HepG2 (cell line): Measurements from ENCODE around the gene MEAK7. TPM values are rescaled to one million over a fixed set of nuclear protein-coding genes. Genes with fewer than 3 reads are reported as not detected.

Experiments
- ATAC-seq: fragments of 200-7000 bp; cut with Tn5 transposase; 3 replicates; pipeline ENCODE4 v1.9.1; 2020; ENCODE audit warnings: mild to moderate bottlenecking, moderate library complexity
- BruUV-seq: library from RNA; stranded (reverse); fragments of 400-500 nt; replicated peaks from 2 replicates; lab custom pipeline; 2021; lab: Mats Ljungman, UMichigan
- CTCF ChIA-PET: fragments of 300-600 bp; formaldehyde crosslinking; extraction: SDS; loops from one replicate; lab custom pipeline; 2021; ENCODE audit warnings: low total read pairs, inconsistent platforms, low intra/inter-chr PET ratio; lab: Yijun Ruan, JAX
- POLR2A ChIA-PET: fragments of 350-600 bp; sonication (Branson Sonifier 250); formaldehyde crosslinking; loops from one replicate; lab custom pipeline; 2020; ENCODE audit warnings: antibody characterized with exemption, inconsistent platforms; lab: Yijun Ruan, JAX
- DNase-seq: peaks from one replicate; pipeline ENCODE4 v3.0.0-alpha.2; 2015; ENCODE audit warnings: low spot score
- FAIRE-seq: peaks from 3 replicates; lab custom pipeline; 2011; peaks lifted over from hg19 to GRCh38; lab: Jason Lieb, UNC
- H2AFZ ChIP-seq: one replicate; pipeline ENCODE4 v1.6.1; 2011; ENCODE audit warnings: low read length, inconsistent platforms
- H3K27ac ChIP-seq: fragments of 300-600 bp; 3 replicates; pipeline ENCODE4 v1.8.0; 2011; ENCODE audit warnings: mixed run types, mild to moderate bottlenecking, mixed read lengths, low read length, inconsistent platforms; ENCODE audit not compliant: insufficient read depth; ENCODE audit errors: extremely low read length
- H3K27me3 ChIP-seq, 2 experiments: fragments of 200-600 bp in 1 of 2; 2 replicates in 1 of 2; 3 replicates in 1 of 2; pipeline versions ENCODE4 v1.6.0 to v1.8.0; 2011; ENCODE audit warnings: low read length in 2 of 2, mild to moderate bottlenecking in 2 of 2, moderate library complexity in 2 of 2, inconsistent platforms in 1 of 2; ENCODE audit not compliant: insufficient read depth in 2 of 2, control insufficient read depth in 1 of 2
- H3K36me3 ChIP-seq, 2 experiments: fragments of 200-600 bp in 1 of 2; replicated peaks in 1 of 2; 2 replicates in 1 of 2; 3 replicates in 1 of 2; pipeline versions ENCODE4 v1.5.1 to v1.8.0; 2011; ENCODE audit warnings: low read length in 2 of 2, inconsistent platforms in 1 of 2; ENCODE audit not compliant: insufficient read depth in 2 of 2, control insufficient read depth in 1 of 2
- H3K4me1 ChIP-seq: 2 replicates; pipeline ENCODE4 v1.5.1; 2012; ENCODE audit warnings: low read length, inconsistent platforms; ENCODE audit not compliant: insufficient read depth
- H3K4me2 ChIP-seq: 2 replicates; pipeline ENCODE4 v1.6.0; 2011; ENCODE audit warnings: low read depth, low read length, inconsistent platforms
- H3K4me3 ChIP-seq, 3 experiments: fragments of 200-600 bp in 1 of 3; sonication (generic), shearing (Covaris generic) in 1 of 3; replicated peaks in 1 of 3; 2 replicates each; pipeline ENCODE4 v1.5.1; 2011 to 2016; ENCODE audit warnings: low read length in 3 of 3, inconsistent platforms in 2 of 3, low read depth in 2 of 3, mild to moderate bottlenecking in 2 of 3, control low read depth in 1 of 3, mixed read lengths in 1 of 3; ENCODE audit not compliant: insufficient read depth in 1 of 3
- H3K79me2 ChIP-seq: one replicate; pipeline ENCODE4 v1.6.1; 2011; ENCODE audit warnings: low read length, inconsistent platforms; ENCODE audit not compliant: insufficient read depth
- H3K9ac ChIP-seq: 2 replicates; pipeline ENCODE4 v1.6.0; 2011; ENCODE audit warnings: mild to moderate bottlenecking, low read depth, low read length, inconsistent platforms; ENCODE audit not compliant: insufficient read depth
- H3K9me3 ChIP-seq: 2 replicates; pipeline ENCODE4 v1.5.1; 2012; ENCODE audit warnings: mild to moderate bottlenecking, low read length
- H4K20me1 ChIP-seq: 2 replicates; pipeline ENCODE4 v1.6.0; 2011; ENCODE audit warnings: inconsistent platforms, mild to moderate bottlenecking, low read length, moderate library complexity; ENCODE audit not compliant: insufficient read depth
- MATR3 ChIP-seq: sonication (generic); formaldehyde crosslinking; IDR thresholded peaks from 2 replicates; pipeline ENCODE4 v1.4.0; 2020; ENCODE audit warnings: missing genetic modification reagents
- SAFB2 ChIP-seq: sonication (generic); formaldehyde crosslinking; IDR thresholded peaks from 2 replicates; pipeline ENCODE4 v1.5.1; 2020; ENCODE audit warnings: missing genetic modification reagents, low read depth, mild to moderate bottlenecking, borderline replicate concordance
- ZNF260 ChIP-seq: sonication (generic); formaldehyde crosslinking; IDR thresholded peaks from 2 replicates; pipeline ENCODE4 v1.4.0; 2020; ENCODE audit warnings: missing genetic modification reagents, low read depth, mild to moderate bottlenecking, borderline replicate concordance
- ZNF605 ChIP-seq: sonication (generic); formaldehyde crosslinking; IDR thresholded peaks from 2 replicates; pipeline ENCODE4 v1.8.0; 2022; ENCODE audit warnings: mild to moderate bottlenecking, missing genetic modification reagents
- WGBS: methylation state at CpG from one replicate; pipeline ENCODE4 v1.1.6; 2017; ENCODE audit warnings: low lambda C conversion rate; 5-methylcytosine and 5-hydroxymethylcytosine counted together
- in situ Hi-C: cut with HindIII; loops from 2 replicates; pipeline ENCODE4 v1.10.0; 2017; ENCODE audit warnings: low pct_unique_long_range_greater_than_20kb; ENCODE audit not compliant: extremely low pct_ligation_motif_present
- intact Hi-C: fragments of 100-400 bp; cut with micrococcal nuclease; formaldehyde crosslinking; loops from one replicate; pipeline ENCODE4 v1.10.0; 2022; ENCODE audit not compliant: unreplicated experiment
- polyA plus RNA-seq, 8 experiments: library from polyadenylated mRNA; depleted of rRNA in 3 of 8; stranded (reverse) in 7 of 8; unstranded in 1 of 8; fragments of >200 nt; fragmentation: Illumina TruSeq in 4 of 8; extraction: Trizol in 4 of 8; gene quantifications; 2 replicates each; pipeline versions ENCODE4 v1.2.1 to v1.2.3, GENCODE V29; 2011 to 2016; ENCODE audit warnings: low read depth in 4 of 8, missing spikeins in 1 of 8, mixed read lengths in 1 of 8; ENCODE audit not compliant: insufficient read depth in 1 of 8
- total RNA-seq, 5 experiments: library from RNA; depleted of rRNA; stranded (reverse); fragments of >200 nt; fragmentation: Illumina TruSeq; extraction: Trizol; gene quantifications; 2 replicates each; pipeline ENCODE4 v1.2.3, GENCODE V29; 2016; ENCODE audit warnings: low read depth in 1 of 5
- TF ChIP-seq, protein P1 (sequence below): sonication (generic); formaldehyde crosslinking; IDR thresholded peaks from 2 replicates; pipeline ENCODE4 v1.5.1; 2020; ENCODE audit warnings: mild to moderate bottlenecking, missing genetic modification reagents, borderline replicate concordance

Gene MEAK7
- total and polyA plus RNA-seq, 2 of the 13 experiments (the other 11 are each of a cell fraction or from before 2014, with no cell fraction given), result 11.8 to 14.7 TPM

DNA sequence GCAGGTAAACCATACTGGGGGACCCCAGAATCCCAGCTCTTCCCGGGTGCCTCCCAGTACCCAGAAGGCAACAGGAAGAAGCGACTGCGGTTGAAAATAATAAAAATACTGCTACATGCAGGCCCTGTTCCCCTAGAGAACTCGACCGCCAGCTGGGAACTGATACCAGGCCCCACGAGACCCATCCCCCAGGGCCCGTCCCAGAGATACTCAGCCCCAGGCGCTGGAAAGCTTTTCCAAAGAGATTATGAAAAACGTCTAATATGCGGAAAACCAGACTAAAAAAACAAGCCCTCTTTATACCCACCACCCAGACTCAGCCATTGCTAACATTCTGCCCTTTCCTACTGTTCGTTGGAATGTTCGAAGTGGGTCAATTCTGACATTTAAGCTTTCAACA, 12.9 kb upstream of the MEAK7 start:
- H3K4me1 ChIP-seq, result peaks cover 23% of the 10 kb centered on the region
- no peaks in the 10 kb centered on the region for H3K9me3 ChIP-seq
- no peaks in the 10 kb centered on the region for H4K20me1 ChIP-seq
- intact Hi-C loops, result no loop called here
- ATAC-seq (no peak), DNase-seq (no peak), FAIRE-seq (no peak)
- H3K27me3 ChIP-seq, result peaks cover 0 to 12% of the 10 kb centered on the region in 2 experiments; a peak in 3 of 5 replicates
- ChIA-PET CTCF (no interaction called here), POLR2A (no interaction called here)
- H3K9ac ChIP-seq, result no peak overlapping the region
- H3K36me3 ChIP-seq, result no peaks in the 10 kb centered on the region
- no peak overlapping the region for H3K27ac ChIP-seq
- no peak overlapping the region for H3K4me2 ChIP-seq
- no peak overlapping the region for H3K4me3 ChIP-seq
- 74% methylated on average over 12 of the region's 12 CpGs for WGBS
- in situ Hi-C loops, result loop anchor here (10.0 kb wide), 1 partner anchor 207 kb away; no protein-coding TSS in a partner anchor
- H3K79me2 ChIP-seq, result no peaks in the 10 kb centered on the region
- no peak overlapping the region for H2AFZ ChIP-seq
- TF ChIP-seq, protein P1, sequence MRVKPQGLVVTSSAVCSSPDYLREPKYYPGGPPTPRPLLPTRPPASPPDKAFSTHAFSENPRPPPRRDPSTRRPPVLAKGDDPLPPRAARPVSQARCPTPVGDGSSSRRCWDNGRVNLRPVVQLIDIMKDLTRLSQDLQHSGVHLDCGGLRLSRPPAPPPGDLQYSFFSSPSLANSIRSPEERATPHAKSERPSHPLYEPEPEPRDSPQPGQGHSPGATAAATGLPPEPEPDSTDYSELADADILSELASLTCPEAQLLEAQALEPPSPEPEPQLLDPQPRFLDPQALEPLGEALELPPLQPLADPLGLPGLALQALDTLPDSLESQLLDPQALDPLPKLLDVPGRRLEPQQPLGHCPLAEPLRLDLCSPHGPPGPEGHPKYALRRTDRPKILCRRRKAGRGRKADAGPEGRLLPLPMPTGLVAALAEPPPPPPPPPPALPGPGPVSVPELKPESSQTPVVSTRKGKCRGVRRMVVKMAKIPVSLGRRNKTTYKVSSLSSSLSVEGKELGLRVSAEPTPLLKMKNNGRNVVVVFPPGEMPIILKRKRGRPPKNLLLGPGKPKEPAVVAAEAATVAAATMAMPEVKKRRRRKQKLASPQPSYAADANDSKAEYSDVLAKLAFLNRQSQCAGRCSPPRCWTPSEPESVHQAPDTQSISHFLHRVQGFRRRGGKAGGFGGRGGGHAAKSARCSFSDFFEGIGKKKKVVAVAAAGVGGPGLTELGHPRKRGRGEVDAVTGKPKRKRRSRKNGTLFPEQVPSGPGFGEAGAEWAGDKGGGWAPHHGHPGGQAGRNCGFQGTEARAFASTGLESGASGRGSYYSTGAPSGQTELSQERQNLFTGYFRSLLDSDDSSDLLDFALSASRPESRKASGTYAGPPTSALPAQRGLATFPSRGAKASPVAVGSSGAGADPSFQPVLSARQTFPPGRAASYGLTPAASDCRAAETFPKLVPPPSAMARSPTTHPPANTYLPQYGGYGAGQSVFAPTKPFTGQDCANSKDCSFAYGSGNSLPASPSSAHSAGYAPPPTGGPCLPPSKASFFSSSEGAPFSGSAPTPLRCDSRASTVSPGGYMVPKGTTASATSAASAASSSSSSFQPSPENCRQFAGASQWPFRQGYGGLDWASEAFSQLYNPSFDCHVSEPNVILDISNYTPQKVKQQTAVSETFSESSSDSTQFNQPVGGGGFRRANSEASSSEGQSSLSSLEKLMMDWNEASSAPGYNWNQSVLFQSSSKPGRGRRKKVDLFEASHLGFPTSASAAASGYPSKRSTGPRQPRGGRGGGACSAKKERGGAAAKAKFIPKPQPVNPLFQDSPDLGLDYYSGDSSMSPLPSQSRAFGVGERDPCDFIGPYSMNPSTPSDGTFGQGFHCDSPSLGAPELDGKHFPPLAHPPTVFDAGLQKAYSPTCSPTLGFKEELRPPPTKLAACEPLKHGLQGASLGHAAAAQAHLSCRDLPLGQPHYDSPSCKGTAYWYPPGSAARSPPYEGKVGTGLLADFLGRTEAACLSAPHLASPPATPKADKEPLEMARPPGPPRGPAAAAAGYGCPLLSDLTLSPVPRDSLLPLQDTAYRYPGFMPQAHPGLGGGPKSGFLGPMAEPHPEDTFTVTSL (CRISPR knock-in tag), result no peak
- TF ChIP-seq ZNF605 (no peak), MATR3 (CRISPR knock-in tag) (no peak), ZNF260 (CRISPR knock-in tag) (no peak), SAFB2 (no peak)
- no TSS peak for BruUV-seq
